Testis (tissue), 2 donors: Measurements from ENCODE around the gene ZNF277.

Experiments used
- CTCF ChIP-seq, 3 experiments: fragments of 450-650 bp in 2 of 3; fragments of 200-600 bp in 1 of 3; sonication (generic) in 1 of 3; IDR thresholded peaks; one replicate each; pipeline ENCODE4 v1.5.1; 2016 to 2019; ENCODE audit warnings: antibody characterized with exemption in 3 of 3, mild to moderate bottlenecking in 2 of 3, moderate library complexity in 1 of 3
- POLR2A ChIP-seq: fragments of 450-650 bp; IDR thresholded peaks from one replicate; pipeline ENCODE4 v1.6.1; 2017; ENCODE audit warnings: antibody characterized with exemption, mild to moderate bottlenecking, moderate library complexity

GRCh38 chr7:112207765-112208164, 1.3 kb downstream of the ZNF277 start:
- TF ChIP-seq POLR2A (no peak), CTCF (IDR thresholded peaks at IDR 0.05) (no peak)
